PFSK-1 (cell line): ENCODE data around the gene AKAP6.

Experiments
- POLR2AphosphoS5 ChIP-seq: IDR thresholded peaks from 2 replicates; pipeline ENCODE4 v1.6.1; 2012; ENCODE audit warnings: low read depth, mild to moderate bottlenecking, control low read depth, low read length, moderate library complexity
- REST ChIP-seq, 2 experiments: IDR thresholded peaks; 2 replicates each; pipeline versions ENCODE4 v1.6.1 to v1.8.0; 2011 to 2012; ENCODE audit warnings: low read depth in 2 of 2, low read length in 2 of 2, control low read depth in 1 of 2, inconsistent platforms in 1 of 2, mild to moderate bottlenecking in 1 of 2, moderate library complexity in 1 of 2; ENCODE audit not compliant: insufficient read depth in 1 of 2

DNA sequence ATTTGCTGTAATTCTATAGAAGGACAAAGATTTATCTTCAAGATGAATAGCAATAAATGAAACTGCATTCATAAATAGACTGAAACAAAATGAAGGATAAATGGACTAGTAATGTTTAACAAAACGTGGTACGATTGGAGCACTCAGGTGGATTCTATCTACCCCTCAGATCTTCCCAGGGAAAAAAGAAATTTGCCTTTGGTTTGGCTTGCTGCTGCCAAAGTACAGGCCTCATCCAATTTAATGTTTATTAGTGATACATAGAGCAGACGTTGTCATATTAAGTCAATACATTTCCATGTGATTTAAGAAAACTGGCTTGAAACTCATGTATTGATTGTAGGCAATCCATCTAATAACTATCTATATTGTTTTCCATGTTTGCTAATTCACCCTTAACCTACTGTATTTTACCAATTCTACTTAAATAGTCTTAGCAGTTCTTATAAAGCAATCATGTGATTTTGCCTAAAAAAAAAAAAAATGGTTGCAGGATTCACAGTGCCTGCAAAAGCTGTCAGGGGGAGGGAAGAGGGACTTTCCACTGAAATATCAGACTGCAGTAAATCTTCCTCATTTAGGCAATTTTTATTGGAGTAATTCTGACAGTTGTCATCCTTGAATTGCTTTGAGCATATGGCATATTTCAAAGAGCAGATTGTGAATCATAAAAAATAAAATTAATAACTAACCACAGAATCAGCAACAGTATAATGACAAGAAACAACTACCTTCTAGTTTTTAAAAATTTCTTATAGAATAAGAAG is 367.4 kb downstream of the AKAP6 start:
- TF ChIP-seq REST (IDR thresholded peaks at IDR 0.05; ENCODE audit: insufficient read depth in 1 of 2, low read depth in 2 of 2, low read length in 2 of 2) (no peak), POLR2AphosphoS5 (no peak)
